OCI-LY7 (cell line): ENCODE measurements around the gene TEPSIN.

Source experiments
- EZH2phosphoT487 ChIP-seq: fragments of 200-600 bp; sonication (generic); IDR thresholded peaks from 2 replicates; pipeline ENCODE4 v1.6.1; 2018; ENCODE audit warnings: low read depth, borderline replicate concordance, mild to moderate bottlenecking, mixed run types, antibody characterized with exemption, low read length, moderate library complexity, mixed read lengths
- TF ChIP-seq, protein P1 (sequence below): fragments of 200-600 bp; sonication (generic); conservative IDR thresholded peaks from 2 replicates; pipeline ENCODE4 v1.5.1; 2014; ENCODE audit warnings: mild to moderate bottlenecking, antibody characterized with exemption, low read length, moderate library complexity, mixed read lengths

DNA sequence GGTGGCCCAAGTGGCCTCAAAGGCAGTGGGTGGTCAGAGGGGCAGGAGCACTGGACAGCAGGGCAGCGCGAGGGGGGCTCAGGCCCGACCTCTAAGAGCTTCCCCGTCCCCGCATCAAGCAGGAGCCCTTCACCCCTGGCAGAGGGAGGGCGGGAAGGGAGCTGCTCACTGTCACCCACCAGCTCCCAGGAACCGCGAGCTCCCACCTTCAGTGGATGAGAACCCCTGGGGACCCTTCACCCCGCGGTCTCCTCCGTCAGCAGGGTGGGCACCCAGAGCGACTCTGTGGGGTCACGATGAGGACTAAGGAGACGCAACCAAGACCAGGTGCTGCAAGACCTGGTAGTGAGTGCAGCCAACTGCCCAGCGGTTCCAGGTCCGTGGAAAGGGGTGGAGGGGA is 29.7 kb downstream of the TEPSIN start:
- TF ChIP-seq, protein P1, sequence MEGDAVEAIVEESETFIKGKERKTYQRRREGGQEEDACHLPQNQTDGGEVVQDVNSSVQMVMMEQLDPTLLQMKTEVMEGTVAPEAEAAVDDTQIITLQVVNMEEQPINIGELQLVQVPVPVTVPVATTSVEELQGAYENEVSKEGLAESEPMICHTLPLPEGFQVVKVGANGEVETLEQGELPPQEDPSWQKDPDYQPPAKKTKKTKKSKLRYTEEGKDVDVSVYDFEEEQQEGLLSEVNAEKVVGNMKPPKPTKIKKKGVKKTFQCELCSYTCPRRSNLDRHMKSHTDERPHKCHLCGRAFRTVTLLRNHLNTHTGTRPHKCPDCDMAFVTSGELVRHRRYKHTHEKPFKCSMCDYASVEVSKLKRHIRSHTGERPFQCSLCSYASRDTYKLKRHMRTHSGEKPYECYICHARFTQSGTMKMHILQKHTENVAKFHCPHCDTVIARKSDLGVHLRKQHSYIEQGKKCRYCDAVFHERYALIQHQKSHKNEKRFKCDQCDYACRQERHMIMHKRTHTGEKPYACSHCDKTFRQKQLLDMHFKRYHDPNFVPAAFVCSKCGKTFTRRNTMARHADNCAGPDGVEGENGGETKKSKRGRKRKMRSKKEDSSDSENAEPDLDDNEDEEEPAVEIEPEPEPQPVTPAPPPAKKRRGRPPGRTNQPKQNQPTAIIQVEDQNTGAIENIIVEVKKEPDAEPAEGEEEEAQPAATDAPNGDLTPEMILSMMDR, result no peak
- no peak for TF ChIP-seq EZH2phosphoT487
